CD4-positive, alpha-beta T cell treated with Interferon gamma for 1 hour (primary cell): Measurements from ENCODE around the gene EP300.

Experiments
- DNase-seq: peaks from one replicate; pipeline ENCODE4 v3.0.0-alpha.2; 2020

EP300 gene

GRCh38 chr22:41215926-41216325 lies 123.5 kb downstream of the EP300 start:
- DNase-seq = no peak

GRCh38 chr22:41216984-41217383 lies 124.6 kb downstream of the EP300 start:
- DNase-seq = no peak

GRCh38 chr22:41217553-41218157 lies 125.3 kb downstream of the EP300 start:
- peak; percentile 44 for DNase-seq

- no peak for DNase-seq
Observed at GRCh38 chr22:41222846-41223507, 130.6 kb downstream of the EP300 start.

GRCh38 chr22:41223535-41223934 lies 131.1 kb downstream of the EP300 start:
- no peak for DNase-seq

- DNase-seq = no peak
Observed at GRCh38 chr22:41226723-41227655, 134.6 kb downstream of the EP300 start.

GRCh38 chr22:41229215-41229614 lies 136.8 kb downstream of the EP300 start:
- DNase-seq = no peak
